ENCODE data around the gene CNR1. TPM values are rescaled to one million over a fixed set of nuclear protein-coding genes. Genes with fewer than 3 reads are reported as not detected.

The CNR1 gene
- total and polyA plus RNA-seq, 10 donors = 1.7 to 5.7 (median 2.9) TPM

DNA sequence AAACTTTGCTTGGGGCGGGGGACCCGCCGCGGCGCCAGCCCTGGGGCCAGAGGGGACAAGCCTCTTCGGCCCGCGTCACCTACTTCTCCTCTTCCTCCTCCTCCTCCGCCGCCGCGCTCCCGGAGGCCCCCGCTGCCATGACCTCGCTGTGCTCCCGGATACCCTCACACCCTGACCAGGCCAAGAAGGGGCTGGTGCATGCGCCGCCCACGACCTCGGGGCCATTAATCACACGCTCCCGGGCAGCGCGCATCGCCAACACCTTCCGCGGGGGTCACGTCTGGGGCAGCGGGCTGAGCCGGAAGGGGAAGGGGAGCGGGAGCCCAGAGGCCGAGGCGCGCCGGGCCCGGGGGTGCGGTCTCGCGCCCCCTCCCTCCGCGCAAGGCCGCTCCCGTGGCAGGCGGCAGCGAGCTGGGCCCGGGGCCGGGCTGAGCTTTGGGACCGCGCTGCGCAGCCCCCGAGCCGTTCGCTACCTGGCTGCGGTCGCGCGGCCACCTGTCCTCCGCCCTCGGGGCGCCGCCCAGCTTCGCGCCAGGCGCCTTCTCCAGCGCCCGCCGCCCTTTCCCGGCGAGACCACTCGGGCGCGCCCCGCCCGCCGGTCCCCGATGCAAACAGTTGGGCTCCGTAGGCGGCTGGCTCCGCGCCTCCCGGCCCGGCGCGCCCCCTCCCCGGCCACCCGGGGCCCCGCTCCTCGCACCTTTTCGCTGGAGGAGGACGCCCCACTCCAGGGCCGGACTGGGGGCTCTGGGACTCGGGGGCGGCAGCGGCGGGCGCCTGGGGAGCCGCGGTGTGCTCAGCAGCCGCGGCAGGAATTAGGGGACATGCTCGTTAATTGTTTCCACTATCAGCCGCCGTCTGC, 575 bp upstream of the CNR1 start:
- Histone ChIP-seq H3K36me3 (no peaks in the 10 kb centered on the region), H3K27me3 (replicated peaks in 1 of 7) (peaks cover 0 to 84% (median 52%) of the 10 kb centered on the region in 7 donors), H3K27ac (peak overlapping the region in 7 of 8 donors; percentile 10 to 82 (median 67)), H3K4me1 (peaks cover 0 to 33% (median 25%) of the 10 kb centered on the region in 6 donors), H3K4me3 (peak overlapping the region; percentile 38 to 79 (median 58)), H3K9me3 (no peaks in the 10 kb centered on the region)
- peak; percentile 85 for DNase-seq
- TF ChIP-seq POLR2AphosphoS5 (IDR thresholded peaks at IDR 0.05) = peak in 2 of 3 donors; percentile 47 to 56
- TF ChIP-seq, protein P1, sequence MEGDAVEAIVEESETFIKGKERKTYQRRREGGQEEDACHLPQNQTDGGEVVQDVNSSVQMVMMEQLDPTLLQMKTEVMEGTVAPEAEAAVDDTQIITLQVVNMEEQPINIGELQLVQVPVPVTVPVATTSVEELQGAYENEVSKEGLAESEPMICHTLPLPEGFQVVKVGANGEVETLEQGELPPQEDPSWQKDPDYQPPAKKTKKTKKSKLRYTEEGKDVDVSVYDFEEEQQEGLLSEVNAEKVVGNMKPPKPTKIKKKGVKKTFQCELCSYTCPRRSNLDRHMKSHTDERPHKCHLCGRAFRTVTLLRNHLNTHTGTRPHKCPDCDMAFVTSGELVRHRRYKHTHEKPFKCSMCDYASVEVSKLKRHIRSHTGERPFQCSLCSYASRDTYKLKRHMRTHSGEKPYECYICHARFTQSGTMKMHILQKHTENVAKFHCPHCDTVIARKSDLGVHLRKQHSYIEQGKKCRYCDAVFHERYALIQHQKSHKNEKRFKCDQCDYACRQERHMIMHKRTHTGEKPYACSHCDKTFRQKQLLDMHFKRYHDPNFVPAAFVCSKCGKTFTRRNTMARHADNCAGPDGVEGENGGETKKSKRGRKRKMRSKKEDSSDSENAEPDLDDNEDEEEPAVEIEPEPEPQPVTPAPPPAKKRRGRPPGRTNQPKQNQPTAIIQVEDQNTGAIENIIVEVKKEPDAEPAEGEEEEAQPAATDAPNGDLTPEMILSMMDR (IDR thresholded peaks at IDR 0.05 in 8 of 11, conservative IDR thresholded peaks at IDR 0.05 in 3 of 11) = no peak
- intact Hi-C loops (cut with DNase I; ENCODE audit: low total_unique reads) = loop anchor here (10.0 kb wide), 1 partner anchor 232 kb away; no protein-coding TSS in a partner anchor
- WGBS, 5 donors = 1 to 2% (median 1%) methylated on average over 17 to 103 of the region's 103 CpGs

DNA sequence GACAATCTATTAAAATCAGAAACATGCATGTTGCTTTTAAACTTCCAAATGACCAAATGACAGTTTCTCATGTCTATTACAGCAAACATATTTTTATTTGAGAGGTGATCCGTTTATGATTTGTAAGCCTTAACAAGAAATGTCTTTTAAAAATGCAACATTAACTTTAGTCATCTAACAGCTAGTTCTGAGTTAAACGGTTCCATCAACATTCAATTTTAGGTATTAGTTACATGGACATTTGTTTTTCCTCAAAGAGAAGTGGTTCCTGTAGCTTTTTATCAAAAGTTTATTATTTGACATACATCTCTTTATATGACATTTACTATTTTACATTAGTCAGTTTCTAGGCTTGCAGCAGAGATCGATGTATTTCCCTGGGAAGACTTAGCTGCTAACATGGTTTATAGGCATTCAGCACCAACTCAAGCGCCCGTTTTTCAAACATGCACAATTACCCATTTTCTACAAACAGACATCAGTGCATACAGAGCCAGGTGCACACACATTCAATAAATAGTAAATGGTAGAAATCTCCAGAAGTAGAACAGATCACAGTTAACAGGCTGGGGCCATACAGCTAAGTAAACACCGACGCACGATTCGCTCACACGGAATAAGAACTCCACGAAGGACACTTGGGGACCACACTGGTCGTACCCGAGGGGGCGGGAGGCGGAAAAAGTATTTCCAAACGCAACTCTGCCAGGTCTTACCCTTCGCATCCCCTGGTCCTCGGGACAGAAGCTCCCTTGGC, 882 bp downstream of the CNR1 start:
- H3K27me3 ChIP-seq (replicated peaks in 1 of 7) = peaks cover 0 to 93% (median 52%) of the 10 kb centered on the region in 7 donors
- no peak for DNase-seq
- WGBS, 5 donors = 7 to 9% (median 8%) methylated on average over 18 of the region's 18 CpGs
- H3K27ac ChIP-seq = peak overlapping the region in 5 of 8 donors; percentile 60 to 82 (median 67)
- intact Hi-C loops (cut with DNase I; ENCODE audit: low total_unique reads) = loop anchor here (10.0 kb wide), 1 partner anchor 230 kb away; no protein-coding TSS in a partner anchor
- TF ChIP-seq POLR2A (IDR thresholded peaks at IDR 0.05) (no peak), POLR2AphosphoS5 (IDR thresholded peaks at IDR 0.05) (no peak)
- TF ChIP-seq, protein P1 (IDR thresholded peaks at IDR 0.05 in 8 of 11, conservative IDR thresholded peaks at IDR 0.05 in 3 of 11) = no peak
- peak overlapping the region; percentile 38 to 79 (median 58) for H3K4me3 ChIP-seq
- no peaks in the 10 kb centered on the region for H3K9me3 ChIP-seq
- H3K36me3 ChIP-seq = no peaks in the 10 kb centered on the region
- peaks cover 0 to 33% (median 25%) of the 10 kb centered on the region in 6 donors for H3K4me1 ChIP-seq

DNA sequence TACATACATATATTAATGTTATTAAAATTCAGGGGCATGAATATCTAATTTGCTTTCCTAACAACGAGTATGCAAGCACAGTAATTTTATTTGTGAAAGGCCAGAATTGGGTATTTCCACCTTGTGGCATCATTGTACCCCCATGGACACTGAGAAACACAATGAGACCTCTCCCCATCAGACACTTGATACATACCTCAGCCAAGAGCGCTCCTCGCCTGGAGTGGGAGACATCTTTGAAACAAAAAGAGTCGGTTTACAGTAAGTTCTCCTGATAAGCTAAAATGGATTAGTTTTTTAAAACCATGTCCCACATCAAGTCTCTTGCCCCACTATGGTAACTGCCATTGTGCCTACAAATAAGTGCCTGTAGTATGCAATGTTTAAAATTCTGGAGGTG, 2.1 kb downstream of the CNR1 start:
- Histone ChIP-seq H3K9me3 (no peaks in the 10 kb centered on the region), H3K27ac (no peak overlapping the region), H3K4me1 (peaks cover 0 to 33% (median 25%) of the 10 kb centered on the region in 6 donors), H3K27me3 (replicated peaks in 1 of 7) (peaks cover 0 to 85% (median 52%) of the 10 kb centered on the region in 7 donors), H3K4me3 (no peak overlapping the region), H3K36me3 (no peaks in the 10 kb centered on the region)
- intact Hi-C loops (cut with DNase I; ENCODE audit: low total_unique reads) = loop anchor here (10.0 kb wide), 1 partner anchor 229 kb away; no protein-coding TSS in a partner anchor
- DNase-seq = no peak
- TF ChIP-seq POLR2A (IDR thresholded peaks at IDR 0.05) = no peak
- no peak for TF ChIP-seq POLR2AphosphoS5 (IDR thresholded peaks at IDR 0.05)
- TF ChIP-seq, protein P1 (IDR thresholded peaks at IDR 0.05 in 8 of 11, conservative IDR thresholded peaks at IDR 0.05 in 3 of 11) = no peak
- WGBS, 5 donors = 69 to 86% (median 76%) methylated on average over 4 of the region's 4 CpGs
